SK-N-SH (cell line): ENCODE measurements around the gene JOSD1. TPM values are rescaled to one million over a fixed set of nuclear protein-coding genes. Genes with fewer than 3 reads are reported as not detected.

Experiments
- CTCF ChIA-PET: fragments of 300-600, 350-600 bp; formaldehyde crosslinking; extraction: SDS; loops from one replicate; lab custom pipeline; 2021; lab: Yijun Ruan, JAX
- POLR2A ChIA-PET: fragments of 350-600 bp; sonication (Branson Sonifier 250); formaldehyde crosslinking; extraction: SDS; loops from one replicate; lab custom pipeline; 2020; ENCODE audit warnings: antibody characterized with exemption, inconsistent platforms; lab: Yijun Ruan, JAX
- DNase-seq: peaks from one replicate; pipeline ENCODE4 v3.0.0; 2012
- H2AFZ ChIP-seq: fragments of 200-600 bp; sonication (generic); 2 replicates; pipeline ENCODE4 v1.8.1; 2016; ENCODE audit warnings: antibody characterized with exemption, mild to moderate bottlenecking, low read depth
- H3F3A ChIP-seq: fragments of 200-600 bp; sonication (generic); replicated peaks from 2 replicates; pipeline ENCODE3; 2016; ENCODE audit warnings: antibody characterized with exemption, mild to moderate bottlenecking; ENCODE audit not compliant: insufficient read depth
- H3K27ac ChIP-seq, 2 experiments: fragments of 200-500 bp in 1 of 2; fragments of 200-600 bp in 1 of 2; sonication (Bioruptor generic) in 1 of 2; sonication (generic), shearing (Covaris generic) in 1 of 2; 2 replicates each; pipeline versions ENCODE4 v1.5.1 to v1.6.1; 2014 to 2016; ENCODE audit warnings: low read depth in 2 of 2, inconsistent platforms in 1 of 2, low read length in 1 of 2, mild to moderate bottlenecking in 1 of 2, mixed read lengths in 1 of 2
- H3K27me3 ChIP-seq: fragments of 200-600 bp; sonication (generic), shearing (Covaris generic); 2 replicates; pipeline ENCODE4 v1.6.1; 2016; ENCODE audit warnings: mixed run types; ENCODE audit not compliant: insufficient read depth
- H3K36me3 ChIP-seq, 2 experiments: fragments of 200-500 bp in 1 of 2; fragments of 200-600 bp in 1 of 2; sonication (Bioruptor generic) in 1 of 2; sonication (generic) in 1 of 2; replicated peaks in 1 of 2; 2 replicates each; pipeline versions ENCODE3 to v1.5.1; 2014 to 2016; ENCODE audit warnings: low read length in 1 of 2, mild to moderate bottlenecking in 1 of 2; ENCODE audit not compliant: insufficient read depth in 2 of 2, control insufficient read depth in 1 of 2
- H3K4me1 ChIP-seq, 2 experiments: fragments of 200-500 bp in 1 of 2; fragments of 200-600 bp in 1 of 2; sonication (Bioruptor generic) in 1 of 2; sonication (generic), shearing (Covaris generic) in 1 of 2; 2 replicates each; pipeline versions ENCODE4 v1.5.1 to v1.6.1; 2014 to 2016; ENCODE audit warnings: low read depth in 1 of 2, low read length in 1 of 2, mixed run types in 1 of 2; ENCODE audit not compliant: insufficient read depth in 2 of 2, control insufficient read depth in 1 of 2
- H3K4me2 ChIP-seq: fragments of 200-600 bp; sonication (generic), shearing (Covaris generic); 2 replicates; pipeline ENCODE4 v1.6.1; 2017; ENCODE audit warnings: mixed run types
- H3K4me3 ChIP-seq, 2 experiments: fragments of 200-500 bp in 1 of 2; fragments of 200-600 bp in 1 of 2; sonication (Bioruptor generic) in 1 of 2; sonication (generic), shearing (Covaris generic) in 1 of 2; 2 replicates each; pipeline versions ENCODE4 v1.5.1 to v1.8.1; 2014 to 2016; ENCODE audit warnings: low read depth in 2 of 2, inconsistent platforms in 1 of 2, low read length in 1 of 2, mild to moderate bottlenecking in 1 of 2, mixed read lengths in 1 of 2, moderate library complexity in 1 of 2
- H3K79me2 ChIP-seq: fragments of 200-600 bp; sonication (generic); 2 replicates; pipeline ENCODE4 v1.8.1; 2017; ENCODE audit warnings: mild to moderate bottlenecking; ENCODE audit not compliant: insufficient read depth
- H3K9ac ChIP-seq: fragments of 200-600 bp; sonication (generic); 2 replicates; pipeline ENCODE4 v1.6.1; 2017; ENCODE audit warnings: mixed run types
- H3K9me2 ChIP-seq: fragments of 200-600 bp; sonication (generic); 2 replicates; pipeline ENCODE4 v1.6.1; 2017; ENCODE audit warnings: mixed run types
- H3K9me3 ChIP-seq: fragments of 200-600 bp; sonication (generic); 2 replicates; pipeline ENCODE4 v1.6.1; 2017; ENCODE audit warnings: mixed run types, mild to moderate bottlenecking, moderate library complexity
- H4K20me1 ChIP-seq: fragments of 200-600 bp; sonication (generic); 2 replicates; pipeline ENCODE4 v1.6.1; 2017; ENCODE audit warnings: mild to moderate bottlenecking, mixed run types; ENCODE audit not compliant: insufficient read depth
- CTCF ChIP-seq: fragments of 200-600 bp; sonication (generic); IDR thresholded peaks from 2 replicates; pipeline ENCODE4 v1.6.1; 2017; ENCODE audit warnings: antibody characterized with exemption, mild to moderate bottlenecking, moderate library complexity
- ELF1 ChIP-seq: IDR thresholded peaks from 2 replicates; pipeline ENCODE4 v1.4.0; 2012
- FOSL2 ChIP-seq: IDR thresholded peaks from 2 replicates; pipeline ENCODE4 v1.4.0; 2012; ENCODE audit warnings: low read depth, mild to moderate bottlenecking, moderate library complexity, borderline replicate concordance
- FOXJ3 ChIP-seq: sonication (generic); formaldehyde crosslinking; IDR thresholded peaks from 2 replicates; pipeline ENCODE4 v1.5.1; 2020; ENCODE audit warnings: mild to moderate bottlenecking, missing genetic modification reagents
- NFIC ChIP-seq: IDR thresholded peaks from 2 replicates; pipeline ENCODE4 v1.4.0; 2012; ENCODE audit warnings: borderline replicate concordance
- RAD21 ChIP-seq: IDR thresholded peaks from 2 replicates; pipeline ENCODE4 v1.6.1; 2012; ENCODE audit warnings: mild to moderate bottlenecking, low read length
- REST ChIP-seq: IDR thresholded peaks from 2 replicates; pipeline ENCODE4 v1.6.1; 2012; ENCODE audit warnings: mild to moderate bottlenecking, low read depth, low read length, moderate library complexity
- TCF12 ChIP-seq: IDR thresholded peaks from 2 replicates; pipeline ENCODE4 v1.4.0; 2012
- TEAD4 ChIP-seq: IDR thresholded peaks from 2 replicates; pipeline ENCODE4 v1.4.0; 2012; ENCODE audit warnings: mild to moderate bottlenecking, borderline replicate concordance; ENCODE audit not compliant: insufficient read depth
- USF1 ChIP-seq: IDR thresholded peaks from 2 replicates; pipeline ENCODE4 v1.4.0; 2012; ENCODE audit warnings: low read depth, borderline replicate concordance
- YY1 ChIP-seq: IDR thresholded peaks from 2 replicates; pipeline ENCODE4 v1.4.0; 2012; ENCODE audit warnings: low read depth, mild to moderate bottlenecking
- WGBS: methylation state at CpG from one replicate; pipeline ENCODE4 v1.1.6; 2017; ENCODE audit warnings: low lambda C conversion rate; 5-methylcytosine and 5-hydroxymethylcytosine counted together
- polyA plus RNA-seq, 3 experiments: library from polyadenylated mRNA; depleted of rRNA; stranded (reverse); fragments of >200 nt; gene quantifications; 2 replicates each; pipeline ENCODE4 v1.2.3, GENCODE V29; 2012

The JOSD1 gene
- polyA plus RNA-seq, 1 of the 3 experiments (the other 2 are of a cell fraction): 17.8 TPM

- TF ChIP-seq REST (no peak), FOXJ3 (CRISPR knock-in tag) (no peak), FOSL2 (no peak), ELF1 (no peak), TEAD4 (no peak), USF1 (no peak), YY1 (no peak)
These were observed 33.8 kb upstream of the JOSD1 start (continued) for GRCh38 chr22:38734421-38735100.

GRCh38 chr22:38733724-38734381 lies 33.1 kb upstream of the JOSD1 start:
- POLR2A ChIA-PET: no interaction called here
- no peak for DNase-seq
- CTCF ChIA-PET: interaction anchor here (0.6 to 2.3 kb wide), 9 partner anchors 9 to 35 kb away, joined by 3 to 15 read pairs (median 3); no protein-coding TSS in a partner anchor
- TF ChIP-seq TCF12: no peak
- TF ChIP-seq NFIC: no peak
- no peaks in the 10 kb centered on the region; a peak in 1 of 4 replicates for H3K4me1 ChIP-seq
- H3K9me2 ChIP-seq: no peaks in the 10 kb centered on the region
- 94% methylated on average over 3 of the region's 8 CpGs for WGBS
- no peaks in the 10 kb centered on the region for H3K27me3 ChIP-seq
- no peak overlapping the region for H3K4me3 ChIP-seq
- no peaks in the 10 kb centered on the region for H3K79me2 ChIP-seq
- H3K9ac ChIP-seq: no peak overlapping the region
- no peak overlapping the region for H3K4me2 ChIP-seq
- H3K36me3 ChIP-seq: peaks cover 0 to 15% of the 10 kb centered on the region in 2 experiments
- no peaks in the 10 kb centered on the region for H3K9me3 ChIP-seq
- no peaks in the 10 kb centered on the region for H4K20me1 ChIP-seq
- no peak overlapping the region for H2AFZ ChIP-seq
- no peaks in the 10 kb centered on the region for H3F3A ChIP-seq
- H3K27ac ChIP-seq: no peak overlapping the region; a peak in 1 of 4 replicates

GRCh38 chr22:38733329-38733723 lies 32.6 kb upstream of the JOSD1 start:
- TF ChIP-seq RAD21 (peak; percentile 40), CTCF (peak; percentile 58), TCF12 (no peak)
- CTCF ChIA-PET: interaction anchor here (0.6 to 2.3 kb wide), 10 partner anchors 8 to 35 kb away, joined by 3 to 15 read pairs (median 4); no protein-coding TSS in a partner anchor
- no peaks in the 10 kb centered on the region for H4K20me1 ChIP-seq

More at GRCh38 chr22:38733329-38733723, 32.6 kb upstream of the JOSD1 start:
- Histone ChIP-seq H3K9ac (no peak overlapping the region), H3K36me3 (peaks cover 0 to 15% of the 10 kb centered on the region in 2 experiments), H3K4me3 (peak overlapping the region in 1 of 2 experiments; percentile 48; a peak in 1 of 4 replicates), H3K9me3 (no peaks in the 10 kb centered on the region), H3K27ac (no peak overlapping the region; a peak in 1 of 4 replicates), H3K27me3 (no peaks in the 10 kb centered on the region), H3F3A (no peaks in the 10 kb centered on the region), H2AFZ (no peak overlapping the region), H3K4me2 (no peak overlapping the region), H3K4me1 (no peaks in the 10 kb centered on the region; a peak in 1 of 4 replicates), H3K79me2 (no peaks in the 10 kb centered on the region), H3K9me2 (no peaks in the 10 kb centered on the region)
- DNase-seq: peak; percentile 74
- no CpG with 5 or more reads among the region's 4 CpGs for WGBS
- POLR2A ChIA-PET: no interaction called here
